Measurements from ENCODE around the gene CYP1A2.

The CYP1A2 gene

DNA sequence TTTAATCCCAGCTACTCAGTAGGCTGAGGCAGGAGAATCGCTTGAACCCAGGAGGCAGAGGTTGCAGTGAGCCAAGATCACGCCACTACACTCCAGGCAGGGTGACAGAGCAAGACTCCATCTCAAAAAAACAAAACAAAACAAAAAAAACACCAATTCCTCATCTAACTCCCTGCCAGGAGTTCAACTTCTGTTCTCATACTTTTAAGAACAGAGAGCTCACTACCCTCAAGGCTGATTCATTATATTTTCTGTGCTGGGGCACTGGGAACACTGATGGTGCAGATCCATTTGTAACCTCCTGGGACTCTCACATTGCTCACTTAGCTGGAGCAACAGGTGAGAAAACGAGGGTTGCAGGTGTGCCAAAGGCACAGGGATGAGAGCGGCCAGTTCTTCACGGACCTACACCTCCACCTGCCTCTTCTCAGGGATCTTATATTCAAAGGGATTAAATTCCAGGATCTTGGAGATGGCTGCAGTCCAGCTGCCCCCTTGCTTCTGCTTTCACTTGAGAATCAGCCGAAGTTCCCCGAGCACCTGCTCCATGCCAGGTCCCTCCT, 20.9 kb downstream of the CYP1A2 start:
- no peaks in the 10 kb centered on the region for H3K27me3 ChIP-seq (ENCODE audit: insufficient read depth, low read length, poor library complexity)
- no peaks in the 10 kb centered on the region for H4K20me1 ChIP-seq (ENCODE audit: insufficient read depth, low read length)
- no peak overlapping the region for H3K9ac ChIP-seq (ENCODE audit: low read depth, low read length)
- no peak overlapping the region for H3K4me2 ChIP-seq (ENCODE audit: insufficient read depth, low read length)
- no peak overlapping the region for H2AFZ ChIP-seq (ENCODE audit: low read depth, low read length)
- H3K4me1 ChIP-seq (ENCODE audit: insufficient read depth, low read length) = peaks cover 14% of the 10 kb centered on the region
- no peak overlapping the region for H3K4me3 ChIP-seq (ENCODE audit: low read depth in 1 of 2, low read length in 2 of 2)
- TF ChIP-seq EZH2 (IDR thresholded peaks at IDR 0.05; ENCODE audit: borderline replicate concordance, low read depth, low read length, severe bottlenecking) = no peak
- no peak for TF ChIP-seq CTCF (IDR thresholded peaks at IDR 0.05; ENCODE audit: borderline replicate concordance, extremely low read depth, low read length, poor library complexity, severe bottlenecking)
- no peaks in the 10 kb centered on the region for H3K9me3 ChIP-seq (ENCODE audit: insufficient read depth, low read length, severe bottlenecking)
- ATAC-seq (ENCODE audit: insufficient read depth, low read depth) (no peak), DNase-seq (no peak)
- H3K36me3 ChIP-seq (ENCODE audit: insufficient read depth, low read length) = no peaks in the 10 kb centered on the region
- no peaks in the 10 kb centered on the region for H3K79me2 ChIP-seq (ENCODE audit: insufficient read depth, low read length)
- H3K27ac ChIP-seq (ENCODE audit: low read length) = no peak overlapping the region

GRCh38 chr15:74770211-74770903, 21.7 kb downstream of the CYP1A2 start:
- Histone ChIP-seq H3K4me2 (ENCODE audit: insufficient read depth, low read length) (no peak overlapping the region), H4K20me1 (ENCODE audit: insufficient read depth, low read length) (no peaks in the 10 kb centered on the region), H3K4me1 (ENCODE audit: insufficient read depth, low read length) (peaks cover 14% of the 10 kb centered on the region), H3K9me3 (ENCODE audit: insufficient read depth, low read length, severe bottlenecking) (no peaks in the 10 kb centered on the region), H3K79me2 (ENCODE audit: insufficient read depth, low read length) (no peaks in the 10 kb centered on the region), H3K4me3 (ENCODE audit: low read depth in 1 of 2, low read length in 2 of 2) (no peak overlapping the region), H3K9ac (ENCODE audit: low read depth, low read length) (no peak overlapping the region), H3K36me3 (ENCODE audit: insufficient read depth, low read length) (no peaks in the 10 kb centered on the region), H2AFZ (ENCODE audit: low read depth, low read length) (no peak overlapping the region), H3K27me3 (ENCODE audit: insufficient read depth, low read length, poor library complexity) (no peaks in the 10 kb centered on the region), H3K27ac (ENCODE audit: low read length) (no peak overlapping the region)
- no peak for ATAC-seq (ENCODE audit: insufficient read depth, low read depth)
- DNase-seq = no peak
- no peak for TF ChIP-seq EZH2 (IDR thresholded peaks at IDR 0.05; ENCODE audit: borderline replicate concordance, low read depth, low read length, severe bottlenecking)
- TF ChIP-seq CTCF (IDR thresholded peaks at IDR 0.05; ENCODE audit: borderline replicate concordance, extremely low read depth, low read length, poor library complexity, severe bottlenecking) = no peak

DNA sequence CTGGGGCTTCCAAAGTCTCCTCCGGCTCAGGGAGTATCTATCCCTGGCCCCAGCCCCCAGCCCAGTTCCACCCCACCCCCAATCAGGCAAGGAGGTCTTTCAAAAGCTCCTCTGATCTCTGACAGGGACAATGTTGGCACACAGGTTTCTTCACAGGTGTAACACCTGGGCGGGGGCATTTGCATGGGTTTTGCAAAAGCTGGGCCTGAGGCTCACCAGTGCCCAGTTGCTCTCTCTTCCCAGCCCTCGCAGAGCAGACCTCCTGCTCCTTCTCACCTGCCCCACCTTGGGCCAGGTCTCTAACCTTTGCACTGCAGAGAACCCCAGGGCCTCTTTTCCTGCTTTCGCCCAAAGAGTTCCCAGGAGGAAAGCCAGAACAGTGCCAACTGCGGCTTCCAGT, 24.7 kb downstream of the CYP1A2 start:
- ATAC-seq (ENCODE audit: insufficient read depth, low read depth) (no peak), DNase-seq (no peak)
- Histone ChIP-seq H3K27ac (ENCODE audit: low read length) (no peak overlapping the region), H3K36me3 (ENCODE audit: insufficient read depth, low read length) (no peaks in the 10 kb centered on the region), H3K9ac (ENCODE audit: low read depth, low read length) (no peak overlapping the region), H3K27me3 (ENCODE audit: insufficient read depth, low read length, poor library complexity) (no peaks in the 10 kb centered on the region), H3K4me1 (ENCODE audit: insufficient read depth, low read length) (peaks cover 41% of the 10 kb centered on the region), H4K20me1 (ENCODE audit: insufficient read depth, low read length) (no peaks in the 10 kb centered on the region), H3K4me2 (ENCODE audit: insufficient read depth, low read length) (no peak overlapping the region), H3K4me3 (ENCODE audit: low read depth in 1 of 2, low read length in 2 of 2) (no peak overlapping the region), H2AFZ (ENCODE audit: low read depth, low read length) (no peak overlapping the region), H3K79me2 (ENCODE audit: insufficient read depth, low read length) (no peaks in the 10 kb centered on the region), H3K9me3 (ENCODE audit: insufficient read depth, low read length, severe bottlenecking) (no peaks in the 10 kb centered on the region)
- TF ChIP-seq EZH2 (IDR thresholded peaks at IDR 0.05; ENCODE audit: borderline replicate concordance, low read depth, low read length, severe bottlenecking) = no peak
- no peak for TF ChIP-seq CTCF (IDR thresholded peaks at IDR 0.05; ENCODE audit: borderline replicate concordance, extremely low read depth, low read length, poor library complexity, severe bottlenecking)

Data from DND-41 (cell line).